Choroid plexus epithelial cell (primary cell): ENCODE data around the gene CEND1.
A peak's percentile ranks its signal among the peaks of the same experiment; 100 is the strongest.

Source experiments
- DNase-seq: peaks from one replicate; pipeline ENCODE4 v3.0.0-alpha.2; 2010; ENCODE audit warnings: low read depth
- H3K4me3 ChIP-seq: 2 replicates; pipeline ENCODE4 v1.5.1; 2011; ENCODE audit warnings: low read depth, mild to moderate bottlenecking, control low read depth, low read length, moderate library complexity
- CTCF ChIP-seq: conservative IDR thresholded peaks from 2 replicates; pipeline ENCODE4 v1.5.1; 2011; ENCODE audit warnings: low read depth, mild to moderate bottlenecking, control low read depth, inconsistent platforms, low read length, moderate library complexity

CEND1 gene

GRCh38 chr11:818396-819128, 28.7 kb upstream of the CEND1 start, which contains the start of gene PNPLA2:
Gene PNPLA2 (plus strand): TSS chr11:818914. CDS start chr11:819719, 805 bp downstream.
- DNase-seq: no peak
- peak within 1 kb of the TSS; percentile 72 for H3K4me3 ChIP-seq
- no peak for TF ChIP-seq CTCF

- no peak overlapping the region for H3K4me3 ChIP-seq
- DNase-seq: no peak
- no peak for TF ChIP-seq CTCF
These were observed 26.5 kb upstream of the CEND1 start for GRCh38 chr11:816433-816779.

- no peak for DNase-seq
- TF ChIP-seq CTCF: no peak
- no peak overlapping the region for H3K4me3 ChIP-seq
These were observed 26.0 kb upstream of the CEND1 start for GRCh38 chr11:815675-816432.

- TF ChIP-seq CTCF: no peak
- H3K4me3 ChIP-seq: no peak overlapping the region
- no peak for DNase-seq
These were observed 23.7 kb upstream of the CEND1 start for GRCh38 chr11:813456-814096.

- TF ChIP-seq CTCF: no peak
- no peak for DNase-seq
- H3K4me3 ChIP-seq: no peak overlapping the region
These were observed 23.2 kb upstream of the CEND1 start for GRCh38 chr11:813072-813455.

GRCh38 chr11:812390-812789, 22.5 kb upstream of the CEND1 start:
- no peak for TF ChIP-seq CTCF
- no peak overlapping the region for H3K4me3 ChIP-seq

More at GRCh38 chr11:812390-812789, 22.5 kb upstream of the CEND1 start:
- no peak for DNase-seq
